Endothelial cell of umbilical vein (primary cell): ENCODE results near the gene DIPK1A. TPM values are rescaled to one million over a fixed set of nuclear protein-coding genes. Genes with fewer than 3 reads are reported as not detected.

ENCODE experiments used
- BruUV-seq: library from RNA; stranded (reverse); fragments of 400-500 nt; replicated peaks from 2 replicates; lab custom pipeline; 2021; lab: Mats Ljungman, UMichigan
- CTCF ChIA-PET: fragments of 300-600, 350-600 bp; sonication (Branson Sonifier 250); formaldehyde crosslinking; loops from one replicate; lab custom pipeline; 2021; ENCODE audit warnings: antibody characterized with exemption, inconsistent platforms; lab: Charles Lee
- POLR2A ChIA-PET: fragments of 300-600, 350-600 bp; sonication (Branson Sonifier 250); formaldehyde crosslinking; loops from one replicate; lab custom pipeline; 2021; ENCODE audit warnings: antibody characterized with exemption, inconsistent platforms; lab: Charles Lee
- DNase-seq: peaks from one replicate; pipeline ENCODE4 v3.0.0-alpha.2; 2011; ENCODE audit warnings: low read depth, low spot score
- FAIRE-seq: peaks from 2 replicates; lab custom pipeline; 2011; peaks lifted over from hg19 to GRCh38; lab: Jason Lieb, UNC
- H2AFZ ChIP-seq: 2 replicates; pipeline ENCODE4 v1.6.0; 2012; ENCODE audit warnings: low read depth, low read length, control low read depth, inconsistent platforms
- H3K27ac ChIP-seq: 2 replicates; pipeline ENCODE4 v1.5.1; 2011; ENCODE audit warnings: low read depth, mild to moderate bottlenecking, control low read depth, low read length, moderate library complexity; ENCODE audit not compliant: insufficient read depth
- H3K27me3 ChIP-seq, 2 experiments: 2 replicates each; pipeline versions ENCODE4 v1.6.0 to v1.6.1; 2011; ENCODE audit warnings: low read length in 2 of 2, mixed read lengths in 1 of 2; ENCODE audit not compliant: control insufficient read depth in 2 of 2, insufficient read depth in 2 of 2
- H3K36me3 ChIP-seq, 2 experiments: 2 replicates in 1 of 2; 3 replicates in 1 of 2; pipeline ENCODE4 v1.5.1; 2011; ENCODE audit warnings: low read length in 2 of 2, mild to moderate bottlenecking in 1 of 2, moderate library complexity in 1 of 2; ENCODE audit not compliant: control insufficient read depth in 2 of 2, insufficient read depth in 2 of 2; ENCODE audit errors: extremely low read depth in 1 of 2
- H3K4me1 ChIP-seq: 3 replicates; pipeline ENCODE4 v1.5.1; 2011; ENCODE audit warnings: mild to moderate bottlenecking, low read length; ENCODE audit not compliant: control insufficient read depth, insufficient read depth; ENCODE audit errors: extremely low read depth
- H3K4me2 ChIP-seq: 2 replicates; pipeline ENCODE4 v1.6.1; 2011; ENCODE audit warnings: low read length, control low read depth, mixed read lengths; ENCODE audit not compliant: insufficient read depth
- H3K4me3 ChIP-seq, 3 experiments: fragments of 200-600 bp in 1 of 3; sonication (generic), shearing (Covaris generic) in 1 of 3; replicated peaks in 1 of 3; 2 replicates each; pipeline ENCODE4 v1.5.1; 2011 to 2016; ENCODE audit warnings: control low read depth in 3 of 3, low read length in 3 of 3, mild to moderate bottlenecking in 2 of 3, inconsistent platforms in 1 of 3, low read depth in 1 of 3, moderate library complexity in 1 of 3; ENCODE audit not compliant: insufficient read depth in 1 of 3
- H3K79me2 ChIP-seq: 2 replicates; pipeline ENCODE4 v1.6.0; 2012; ENCODE audit warnings: low read length, inconsistent platforms; ENCODE audit not compliant: control insufficient read depth, insufficient read depth
- H3K9ac ChIP-seq: replicated peaks from 2 replicates; pipeline ENCODE3; 2011; ENCODE audit warnings: low read length, control low read depth; ENCODE audit not compliant: insufficient read depth; ENCODE audit errors: extremely low read depth
- H3K9me1 ChIP-seq: replicated peaks from 3 replicates; pipeline ENCODE4 v1.6.0; 2011; ENCODE audit warnings: mild to moderate bottlenecking, low read length; ENCODE audit not compliant: control insufficient read depth, insufficient read depth; ENCODE audit errors: extremely low read depth
- H3K9me3 ChIP-seq: replicated peaks from 2 replicates; pipeline ENCODE4 v1.5.1; 2012; ENCODE audit warnings: low read length, inconsistent platforms; ENCODE audit not compliant: control insufficient read depth, insufficient read depth
- H4K20me1 ChIP-seq: replicated peaks from 2 replicates; pipeline ENCODE3; 2011; ENCODE audit warnings: mild to moderate bottlenecking, low read length; ENCODE audit not compliant: control insufficient read depth, insufficient read depth; ENCODE audit errors: extremely low read depth
- CTCF ChIP-seq, 2 donors: IDR thresholded peaks; 1 replicate in 1 of 2; 2 replicates in 1 of 2; pipeline ENCODE4 v1.5.1; 2011; ENCODE audit warnings: low read length in 2 of 2, mild to moderate bottlenecking in 2 of 2, moderate library complexity in 2 of 2, control low read depth in 1 of 2, inconsistent platforms in 1 of 2, low read depth in 1 of 2; ENCODE audit not compliant: insufficient read depth in 1 of 2; ENCODE audit errors: extremely low read depth in 1 of 2
- EZH2 ChIP-seq: IDR thresholded peaks from 2 replicates; pipeline ENCODE4 v1.6.1; 2012; ENCODE audit warnings: borderline replicate concordance, low read depth, mild to moderate bottlenecking, moderate library complexity, low read length, inconsistent platforms; ENCODE audit not compliant: severe bottlenecking
- FOS ChIP-seq: IDR thresholded peaks from 2 replicates; pipeline ENCODE4 v1.6.1; 2011; ENCODE audit warnings: mild to moderate bottlenecking, low read length, moderate library complexity, borderline replicate concordance; ENCODE audit not compliant: insufficient read depth
- GATA2 ChIP-seq: IDR thresholded peaks from 2 replicates; pipeline ENCODE4 v1.7.0; 2011; ENCODE audit warnings: low read depth, mild to moderate bottlenecking, moderate library complexity, mixed read lengths, low read length; ENCODE audit not compliant: insufficient read length, insufficient read depth
- JUN ChIP-seq: IDR thresholded peaks from 2 replicates; pipeline ENCODE4 v1.6.1; 2011; ENCODE audit warnings: borderline replicate concordance, low read depth; ENCODE audit not compliant: insufficient read length, insufficient read depth
- MAX ChIP-seq: IDR thresholded peaks from 2 replicates; pipeline ENCODE4 v1.6.1; 2011; ENCODE audit not compliant: insufficient read depth, insufficient read length
- MYC ChIP-seq: IDR thresholded peaks from one replicate; pipeline ENCODE4 v1.6.1; 2011; ENCODE audit warnings: mild to moderate bottlenecking, low read depth, low read length
- POLR2A ChIP-seq: IDR thresholded peaks from 2 replicates; pipeline ENCODE4 v1.6.1; 2012; ENCODE audit warnings: low read depth, mild to moderate bottlenecking, control low read depth, low read length
- POLR2AphosphoS5 ChIP-seq: IDR thresholded peaks from 2 replicates; pipeline ENCODE4 v1.6.1; 2012; ENCODE audit warnings: low read depth, mild to moderate bottlenecking, control low read depth, low read length, moderate library complexity; ENCODE audit not compliant: insufficient read depth
- dilution Hi-C: fragments of 300-500 bp; cut with MboI; formaldehyde crosslinking; loops from one replicate; pipeline ENCODE4 v1.15.0; 2019; ENCODE audit warnings: low sequenced_read_pairs; ENCODE audit not compliant: extremely low pct_ligation_motif_present
- intact Hi-C: fragments of 100-400 bp; cut with micrococcal nuclease; formaldehyde crosslinking; loops from one replicate; pipeline ENCODE4 v1.10.0; 2022
- polyA plus RNA-seq, 4 experiments: library from polyadenylated mRNA; depleted of rRNA in 3 of 4; stranded (reverse) in 3 of 4; unstranded in 1 of 4; fragments of >200 nt; gene quantifications; 2 replicates each; pipeline versions ENCODE4 v1.2.1 to v1.2.3, GENCODE V29; 2011 to 2012; ENCODE audit warnings: missing spikeins in 1 of 4
- total RNA-seq: library from RNA; stranded (reverse); gene quantifications from 2 replicates; pipeline ENCODE4 v1.2.3, GENCODE V29; 2021

The DIPK1A gene
- total and polyA plus RNA-seq, 2 donors (not counting 3 experiments of a cell fraction or from before 2014, with no cell fraction given): 0.25 to 0.93 TPM

GRCh38 chr1:92881391-92881790, 79.9 kb downstream of the DIPK1A start:
- H3K27ac ChIP-seq: no peak overlapping the region
- DNase-seq (no peak), FAIRE-seq (no peak)
- intact Hi-C loops: no loop called here
- no peaks in the 10 kb centered on the region for H3K9me1 ChIP-seq
- POLR2A ChIA-PET: no interaction called here
- H3K79me2 ChIP-seq: no peaks in the 10 kb centered on the region
- H3K9me3 ChIP-seq: no peaks in the 10 kb centered on the region
- H3K9ac ChIP-seq: no peak overlapping the region
- TF ChIP-seq POLR2AphosphoS5: no peak
- no peak for TF ChIP-seq POLR2A
- TF ChIP-seq MYC: no peak
- TF ChIP-seq EZH2: no peak
- TF ChIP-seq JUN: no peak
- no peak for TF ChIP-seq GATA2
- TF ChIP-seq FOS: no peak
- TF ChIP-seq CTCF (IDR thresholded peaks at IDR 0.05; ENCODE audit: extremely low read depth in 1 of 2, insufficient read depth in 1 of 2, low read depth in 1 of 2, low read length in 2 of 2): no peak
- TF ChIP-seq MAX: no peak
- dilution Hi-C loops: no loop called here
- H3K4me2 ChIP-seq: no peak overlapping the region
- no peaks in the 10 kb centered on the region for H4K20me1 ChIP-seq
- no peaks in the 10 kb centered on the region for H3K4me1 ChIP-seq
- no TSS peak for BruUV-seq
- CTCF ChIA-PET: no interaction called here
- no peak overlapping the region for H2AFZ ChIP-seq
- H3K27me3 ChIP-seq: peaks cover 0 to 4% of the 10 kb centered on the region in 2 experiments
- H3K36me3 ChIP-seq: no peaks in the 10 kb centered on the region
- H3K4me3 ChIP-seq: no peak overlapping the region
